Activated T-cell treated with anti-CD3 and anti-CD28 coated beads, Interleukin-2, amount 50 U/mL, for 24 hours (primary cell): Measurements from ENCODE around the gene IGHMBP2.

Source experiments
- DNase-seq: peaks from one replicate; pipeline ENCODE4 v3.0.0-alpha.2; 2020
- H3K27ac Mint-ChIP-seq: 2 replicates; pipeline ENCODE4 v1.8.0; 2020; ENCODE audit warnings: mild to moderate bottlenecking, mixed read lengths
- H3K27me3 Mint-ChIP-seq: 2 replicates; pipeline ENCODE4 v1.8.0; 2020; ENCODE audit warnings: mixed read lengths
- H3K36me3 Mint-ChIP-seq: 2 replicates; pipeline ENCODE4 v1.8.0; 2020; ENCODE audit warnings: low read depth, mixed read lengths
- H3K4me1 Mint-ChIP-seq: 2 replicates; pipeline ENCODE4 v1.8.0; 2020; ENCODE audit warnings: low read depth, mixed read lengths
- H3K4me3 Mint-ChIP-seq: 2 replicates; pipeline ENCODE4 v1.8.0; 2020; ENCODE audit warnings: mild to moderate bottlenecking, moderate library complexity, mixed read lengths
- H3K9me3 Mint-ChIP-seq: 2 replicates; pipeline ENCODE4 v1.8.0; 2020; ENCODE audit warnings: mixed read lengths

IGHMBP2 gene

GRCh38 chr11:68904248-68904847, 657 bp downstream of the IGHMBP2 start:
- peak overlapping the region; percentile 89 for H3K4me3 Mint-ChIP-seq
- peaks cover 39% of the 10 kb centered on the region for H3K4me1 Mint-ChIP-seq
- peak overlapping the region; percentile 96 for H3K27ac Mint-ChIP-seq
- peaks cover 81% of the 10 kb centered on the region for H3K36me3 Mint-ChIP-seq
- DNase-seq = peak; percentile 65
- no peaks in the 10 kb centered on the region for H3K9me3 Mint-ChIP-seq
- no peaks in the 10 kb centered on the region for H3K27me3 Mint-ChIP-seq

- H3K4me3 Mint-ChIP-seq = peak overlapping the region; percentile 89
- H3K4me1 Mint-ChIP-seq = peaks cover 36% of the 10 kb centered on the region
- no peaks in the 10 kb centered on the region for H3K27me3 Mint-ChIP-seq
- H3K27ac Mint-ChIP-seq = peak overlapping the region; percentile 50
- peaks cover 80% of the 10 kb centered on the region for H3K36me3 Mint-ChIP-seq
- DNase-seq = no peak
- no peaks in the 10 kb centered on the region for H3K9me3 Mint-ChIP-seq
Measured at GRCh38 chr11:68905421-68906360, 2.0 kb downstream of the IGHMBP2 start.

- Mint-ChIP-seq H3K27ac (no peak overlapping the region), H3K36me3 (peaks cover 81% of the 10 kb centered on the region)
Measured at GRCh38 chr11:68908273-68908672, 4.6 kb downstream of the IGHMBP2 start.

GRCh38 chr11:68910965-68911364, 7.3 kb downstream of the IGHMBP2 start:
- Mint-ChIP-seq H3K27ac (no peak overlapping the region), H3K36me3 (peaks cover 87% of the 10 kb centered on the region), H3K4me1 (peaks cover 1% of the 10 kb centered on the region), H3K27me3 (no peaks in the 10 kb centered on the region), H3K9me3 (no peaks in the 10 kb centered on the region), H3K4me3 (no peak overlapping the region)
- DNase-seq = no peak

More at GRCh38 chr11:68908273-68908672, 4.6 kb downstream of the IGHMBP2 start:
- Mint-ChIP-seq H3K27me3 (no peaks in the 10 kb centered on the region), H3K9me3 (no peaks in the 10 kb centered on the region), H3K4me1 (peaks cover 15% of the 10 kb centered on the region), H3K4me3 (no peak overlapping the region)
- no peak for DNase-seq

GRCh38 chr11:68911731-68912130, 8.0 kb downstream of the IGHMBP2 start:
- no peaks in the 10 kb centered on the region for H3K9me3 Mint-ChIP-seq
- H3K36me3 Mint-ChIP-seq = peaks cover 91% of the 10 kb centered on the region
- H3K4me3 Mint-ChIP-seq = no peak overlapping the region
- H3K27me3 Mint-ChIP-seq = no peaks in the 10 kb centered on the region
- H3K4me1 Mint-ChIP-seq = peaks cover 1% of the 10 kb centered on the region
- H3K27ac Mint-ChIP-seq = no peak overlapping the region
- DNase-seq = no peak

- DNase-seq = no peak
Measured at GRCh38 chr11:68912254-68912653, 8.6 kb downstream of the IGHMBP2 start.

GRCh38 chr11:68913188-68913587, 9.5 kb downstream of the IGHMBP2 start:
- no peak overlapping the region for H3K4me3 Mint-ChIP-seq
- DNase-seq = no peak
- H3K4me1 Mint-ChIP-seq = no peaks in the 10 kb centered on the region
- peaks cover 91% of the 10 kb centered on the region for H3K36me3 Mint-ChIP-seq
- no peak overlapping the region for H3K27ac Mint-ChIP-seq
- H3K9me3 Mint-ChIP-seq = no peaks in the 10 kb centered on the region
- H3K27me3 Mint-ChIP-seq = no peaks in the 10 kb centered on the region

More at GRCh38 chr11:68912254-68912653, 8.6 kb downstream of the IGHMBP2 start:
- Mint-ChIP-seq H3K4me1 (peaks cover 1% of the 10 kb centered on the region), H3K9me3 (no peaks in the 10 kb centered on the region), H3K27ac (no peak overlapping the region), H3K36me3 (peaks cover 91% of the 10 kb centered on the region), H3K4me3 (no peak overlapping the region), H3K27me3 (no peaks in the 10 kb centered on the region)

GRCh38 chr11:68914761-68915160, 11.1 kb downstream of the IGHMBP2 start:
- DNase-seq = no peak
- peaks cover 90% of the 10 kb centered on the region for H3K36me3 Mint-ChIP-seq
- H3K27me3 Mint-ChIP-seq = no peaks in the 10 kb centered on the region
- H3K4me3 Mint-ChIP-seq = no peak overlapping the region
- H3K9me3 Mint-ChIP-seq = no peaks in the 10 kb centered on the region
- H3K27ac Mint-ChIP-seq = no peak overlapping the region
- H3K4me1 Mint-ChIP-seq = no peaks in the 10 kb centered on the region

- no peaks in the 10 kb centered on the region for H3K9me3 Mint-ChIP-seq
- peaks cover 89% of the 10 kb centered on the region for H3K36me3 Mint-ChIP-seq
- no peaks in the 10 kb centered on the region for H3K4me1 Mint-ChIP-seq
- no peak overlapping the region for H3K27ac Mint-ChIP-seq
- no peak for DNase-seq
- H3K4me3 Mint-ChIP-seq = no peak overlapping the region
- H3K27me3 Mint-ChIP-seq = no peaks in the 10 kb centered on the region
Measured at GRCh38 chr11:68916439-68916838, 12.7 kb downstream of the IGHMBP2 start.

- no peaks in the 10 kb centered on the region for H3K27me3 Mint-ChIP-seq
- peaks cover 98% of the 10 kb centered on the region for H3K36me3 Mint-ChIP-seq
- H3K27ac Mint-ChIP-seq = no peak overlapping the region
- H3K9me3 Mint-ChIP-seq = peaks cover 19% of the 10 kb centered on the region
- no peaks in the 10 kb centered on the region for H3K4me1 Mint-ChIP-seq
- H3K4me3 Mint-ChIP-seq = no peak overlapping the region
- no peak for DNase-seq
Measured at GRCh38 chr11:68923614-68924013, 19.9 kb downstream of the IGHMBP2 start.

- Mint-ChIP-seq H3K4me1 (no peaks in the 10 kb centered on the region), H3K27me3 (no peaks in the 10 kb centered on the region), H3K4me3 (no peak overlapping the region), H3K9me3 (peaks cover 19% of the 10 kb centered on the region), H3K36me3 (peaks cover 99% of the 10 kb centered on the region), H3K27ac (no peak overlapping the region)
- DNase-seq = no peak
Measured at GRCh38 chr11:68924073-68924925, 20.6 kb downstream of the IGHMBP2 start.

- Mint-ChIP-seq H3K9me3 (peaks cover 19% of the 10 kb centered on the region), H3K4me1 (no peaks in the 10 kb centered on the region), H3K27ac (no peak overlapping the region), H3K27me3 (no peaks in the 10 kb centered on the region), H3K36me3 (peaks cover 98% of the 10 kb centered on the region), H3K4me3 (no peak overlapping the region)
- DNase-seq = no peak
Measured at GRCh38 chr11:68925611-68926010, 21.9 kb downstream of the IGHMBP2 start.

- no peaks in the 10 kb centered on the region for H3K4me1 Mint-ChIP-seq
- DNase-seq = no peak
- peaks cover 95% of the 10 kb centered on the region for H3K36me3 Mint-ChIP-seq
- no peak overlapping the region for H3K4me3 Mint-ChIP-seq
- H3K27me3 Mint-ChIP-seq = no peaks in the 10 kb centered on the region
- H3K27ac Mint-ChIP-seq = no peak overlapping the region
- peaks cover 19% of the 10 kb centered on the region for H3K9me3 Mint-ChIP-seq
Measured at GRCh38 chr11:68927280-68928135, 23.8 kb downstream of the IGHMBP2 start.
